GM18870 (cell line): ENCODE measurements around the gene HEY2.
"Not testable (repeated sequence)": the region's sequence is repeated elsewhere in the genome, so short reads cannot be mapped to it uniquely, and the experiment has no call there.

Experiments used
- ATAC-seq: cut with Tn5 transposase; IDR thresholded peaks from one replicate; pipeline ENCODE4 v1.9.1; 2021; ENCODE audit warnings: moderate library complexity; ENCODE audit not compliant: unreplicated experiment

The HEY2 gene

DNA sequence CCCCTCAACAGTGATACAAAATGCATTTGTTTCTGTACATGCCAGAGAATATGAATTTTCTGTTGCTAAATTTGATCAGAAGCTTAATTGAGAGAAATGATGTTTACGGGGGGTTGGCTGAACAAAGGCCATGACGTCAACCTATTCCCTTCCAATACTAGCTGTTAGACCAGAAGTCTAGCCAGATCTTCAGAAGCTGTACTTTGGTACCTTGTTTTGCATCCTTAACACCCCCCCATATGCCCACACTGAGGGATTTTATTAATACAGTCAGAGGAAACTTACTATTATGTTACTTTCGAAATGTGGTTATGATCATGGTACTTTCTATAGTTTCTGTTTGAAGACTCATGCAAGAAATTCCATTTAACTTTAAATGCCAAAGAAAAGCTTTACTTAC lies 44.4 kb downstream of the HEY2 start:
- no peak for ATAC-seq

DNA sequence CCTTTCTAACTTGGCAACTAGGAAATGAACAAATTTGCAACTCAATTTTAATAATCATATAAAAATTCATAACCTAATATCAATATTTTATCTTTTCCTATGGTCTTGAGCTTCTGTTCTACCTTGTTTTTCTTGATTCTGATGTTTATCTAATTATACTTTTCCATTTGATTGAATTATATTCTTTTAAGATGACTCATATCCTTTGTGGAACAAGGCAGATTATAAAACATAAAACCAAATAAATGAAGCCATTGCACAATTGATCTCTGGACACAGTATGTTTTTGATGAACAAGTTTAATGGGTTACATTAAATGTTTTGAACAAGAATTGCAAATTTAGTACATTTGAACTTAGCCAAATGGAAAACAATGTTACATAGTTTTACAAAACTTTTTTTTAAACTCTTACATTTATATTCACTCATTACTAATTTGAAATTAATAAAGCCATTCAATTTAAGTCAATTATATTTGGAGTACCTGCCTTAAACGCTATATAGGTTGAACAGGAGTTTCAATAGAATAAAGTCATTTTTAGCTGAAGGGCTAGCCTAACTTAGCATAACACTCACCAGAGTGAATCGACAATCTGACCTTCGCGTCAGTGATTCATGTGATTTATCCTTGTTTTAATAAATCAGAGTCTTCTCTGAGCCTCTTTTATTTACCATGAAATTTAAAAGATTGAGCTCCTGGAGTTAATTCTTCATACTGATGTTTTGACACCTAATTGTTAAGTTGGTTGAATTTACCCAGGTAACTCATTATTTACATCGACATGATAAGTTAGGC lies 45.1 kb downstream of the HEY2 start:
- ATAC-seq = no peak

DNA sequence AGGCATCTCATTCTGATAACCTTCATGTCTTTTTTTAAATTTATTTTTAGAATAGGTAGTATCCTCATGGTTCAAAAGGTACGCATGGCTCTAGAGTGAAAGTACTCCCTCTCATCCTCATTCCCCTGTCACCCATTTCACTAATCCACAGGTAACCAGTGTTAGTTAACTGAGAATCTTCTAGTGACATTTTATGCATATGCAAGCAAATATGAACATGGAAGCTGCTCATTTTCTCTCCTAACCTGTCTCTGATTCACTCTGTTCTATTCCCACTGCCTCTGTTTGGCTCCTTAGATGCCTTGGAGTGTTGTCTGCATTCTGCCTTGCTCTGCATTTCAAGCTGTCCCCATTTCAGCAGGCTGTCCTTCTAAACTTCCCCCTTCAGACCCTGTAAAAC lies 45.9 kb downstream of the HEY2 start:
- no peak for ATAC-seq

DNA sequence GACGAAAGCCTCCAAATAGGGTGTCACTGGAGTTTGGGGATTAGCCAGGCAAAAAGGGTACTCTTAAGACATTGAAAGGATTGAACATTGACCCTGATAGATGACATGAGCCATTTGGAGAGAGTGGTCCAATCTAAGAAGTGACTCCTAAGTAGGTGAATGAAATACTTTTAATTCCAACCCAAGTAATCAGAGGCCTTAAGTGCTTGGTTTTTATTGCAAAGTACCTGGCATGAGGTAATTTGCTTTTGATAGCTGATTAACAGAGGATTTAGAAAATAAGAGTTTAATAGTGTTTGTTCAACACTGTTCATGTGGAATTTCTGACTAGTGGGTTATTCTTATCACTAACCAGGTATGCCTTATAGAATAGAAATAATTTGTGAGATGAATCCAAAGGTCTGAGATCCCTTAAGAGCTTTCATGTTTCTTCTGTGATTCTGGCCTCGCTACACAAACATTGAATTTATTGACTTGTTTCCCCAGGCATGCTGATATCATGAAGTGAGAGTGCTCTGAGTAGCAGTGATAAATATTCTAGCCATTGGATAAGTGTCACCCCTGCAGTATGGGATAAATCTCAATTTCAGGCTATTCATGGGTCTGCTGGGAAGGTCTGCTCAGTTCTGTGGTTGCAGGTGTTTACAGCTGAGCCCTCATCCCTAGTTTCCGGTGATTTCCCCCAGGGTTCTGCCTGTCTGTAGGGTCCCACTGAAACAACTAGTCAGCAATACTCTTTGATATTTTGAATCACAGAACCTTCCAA lies 47.9 kb downstream of the HEY2 start:
- no peak for ATAC-seq

DNA sequence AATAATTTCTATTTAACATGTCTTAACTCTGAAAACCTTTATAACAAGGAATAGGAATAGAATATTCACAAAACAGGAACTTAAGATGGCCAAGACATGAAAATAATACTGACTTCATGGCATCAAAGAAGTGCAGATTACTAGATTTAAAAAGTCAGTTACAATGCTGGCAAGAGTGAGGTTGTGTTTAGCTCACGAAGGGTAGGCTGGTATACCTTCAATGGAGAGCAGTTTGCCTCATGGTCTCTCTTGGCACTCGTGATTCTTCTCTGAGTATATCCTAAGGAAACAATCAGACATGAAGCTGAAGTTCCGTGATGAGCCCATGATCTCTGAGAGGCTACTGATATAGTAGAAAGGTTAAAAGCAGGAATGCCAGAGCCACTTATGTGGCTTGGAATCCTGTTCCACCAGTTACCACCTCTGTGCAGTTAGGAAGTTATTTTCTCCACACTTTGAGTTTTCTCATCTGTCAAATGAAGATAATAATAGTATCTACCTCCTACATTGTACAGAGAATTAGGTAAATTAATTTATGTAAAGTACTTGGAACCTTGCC lies 48.5 kb downstream of the HEY2 start:
- ATAC-seq = no peak

DNA sequence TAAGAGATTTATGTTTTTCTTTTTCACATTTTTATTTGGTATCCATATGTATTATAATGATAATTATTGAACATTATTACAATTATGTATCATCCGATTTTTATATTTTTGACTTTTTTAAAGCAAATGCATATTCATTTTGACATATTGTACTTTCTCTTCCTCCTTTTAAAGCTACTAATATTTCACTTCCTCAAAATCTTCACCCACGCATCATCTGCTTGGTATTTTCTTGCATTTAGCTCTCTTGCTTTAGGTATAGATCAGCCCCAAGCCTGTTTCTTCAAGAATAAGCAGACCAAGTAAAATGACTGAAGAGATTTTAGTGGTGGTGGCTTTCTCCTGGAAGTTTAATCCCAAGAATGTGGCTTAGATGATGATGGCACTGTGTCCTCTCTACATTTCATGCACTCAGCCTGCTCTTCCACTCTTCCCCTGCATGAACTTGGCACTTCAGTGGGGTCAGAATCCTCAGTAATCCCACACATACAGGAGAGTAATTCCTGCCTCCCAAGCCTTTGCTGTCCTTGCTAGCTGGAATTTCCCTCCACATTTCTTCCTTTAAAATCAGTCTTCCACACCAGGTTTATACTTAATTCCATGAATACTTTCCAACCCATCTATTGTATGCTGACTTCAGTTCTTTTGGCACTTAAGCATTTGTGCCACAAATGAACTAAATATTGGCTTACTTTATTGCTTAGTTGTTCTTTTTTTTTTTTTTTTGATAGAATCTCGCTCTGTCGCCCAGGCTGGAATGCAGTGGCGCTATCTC lies 49.5 kb downstream of the HEY2 start:
- peak; percentile 94 for ATAC-seq

DNA sequence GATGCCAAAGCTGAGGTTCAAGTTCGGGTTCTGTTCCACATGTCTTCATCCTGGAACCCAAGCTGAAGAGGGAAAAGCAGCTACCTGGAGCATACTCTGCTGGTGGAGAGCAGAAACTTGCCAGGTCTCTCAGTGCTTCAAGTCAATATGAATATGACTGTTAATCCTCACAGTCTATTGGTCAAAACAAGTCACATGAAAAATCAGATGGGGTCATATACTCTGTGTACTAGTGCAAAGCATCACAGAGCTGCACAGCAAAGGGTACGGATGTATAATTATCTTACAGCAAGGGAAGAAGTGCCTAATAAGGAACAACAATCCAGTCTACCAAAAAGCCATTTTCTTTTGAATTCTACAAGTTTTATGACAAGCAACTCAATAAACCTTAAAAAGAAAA lies 53.0 kb downstream of the HEY2 start:
- no peak for ATAC-seq

DNA sequence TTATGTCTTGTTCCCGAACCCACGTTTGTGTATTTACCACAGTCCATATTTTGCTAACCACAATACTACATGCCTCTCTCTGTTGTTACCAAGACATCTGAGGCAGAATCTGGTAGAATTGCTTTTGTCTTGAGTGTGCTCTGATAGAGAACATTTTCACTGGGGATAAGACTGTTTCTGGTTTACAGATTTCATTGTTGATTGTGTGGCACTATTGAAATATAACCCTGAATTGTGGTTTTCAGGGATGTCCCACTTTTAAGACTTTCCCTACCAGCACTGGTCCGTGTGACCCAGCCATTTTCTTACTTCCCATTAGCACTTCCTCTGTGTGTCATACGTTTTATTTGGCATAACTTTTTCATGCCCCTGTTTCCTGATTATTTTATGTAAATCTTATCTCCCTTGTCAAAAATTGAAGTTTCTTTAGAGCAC lies 53.5 kb downstream of the HEY2 start:
- ATAC-seq = no peak

DNA sequence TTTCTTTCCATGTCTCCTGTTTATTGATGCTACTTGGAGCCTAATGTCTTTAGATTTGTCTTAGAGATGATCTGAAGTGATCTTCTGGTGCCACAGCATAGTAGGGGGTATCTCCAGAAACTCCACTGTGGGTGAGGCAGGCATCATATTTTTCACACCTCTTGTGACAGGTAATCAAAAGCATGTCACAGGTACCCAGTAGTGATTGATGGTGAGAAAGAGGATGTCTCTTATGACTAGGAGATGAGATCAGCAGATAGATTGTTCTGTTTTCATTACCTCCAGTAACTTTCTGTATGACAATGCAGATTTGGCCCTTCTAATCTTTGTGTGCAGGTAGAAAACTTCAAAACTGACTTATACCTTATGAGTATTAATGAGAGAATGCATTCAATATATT lies 54.8 kb downstream of the HEY2 start:
- ATAC-seq = peak; percentile 66

DNA sequence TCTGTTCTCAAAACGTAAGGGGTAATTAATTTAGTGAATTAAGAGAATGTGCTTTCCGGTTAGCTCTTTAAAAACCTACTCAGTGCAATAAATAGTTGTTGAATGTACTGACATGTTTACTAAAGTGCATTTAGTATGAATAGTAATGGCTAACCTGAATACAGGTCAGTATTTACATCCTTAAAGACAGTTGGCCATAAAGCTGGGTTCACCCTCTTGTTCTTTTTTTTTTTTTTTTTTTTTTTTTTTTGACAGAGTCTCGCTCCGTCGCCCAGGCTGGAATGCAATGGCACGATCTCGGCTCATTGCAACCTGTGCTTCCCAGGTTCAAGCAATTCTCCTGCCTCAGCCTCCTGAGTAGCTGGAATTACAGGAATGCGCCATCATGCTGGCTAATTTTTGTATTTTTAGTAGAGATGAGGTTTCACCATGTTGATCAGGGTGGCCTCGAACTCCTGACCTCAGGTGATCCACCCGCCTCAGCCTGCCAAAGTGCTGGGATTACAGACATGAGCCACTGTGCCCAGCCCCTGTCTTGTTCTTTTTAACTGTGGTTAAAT lies 55.5 kb downstream of the HEY2 start:
- not testable (repeated sequence) for ATAC-seq

DNA sequence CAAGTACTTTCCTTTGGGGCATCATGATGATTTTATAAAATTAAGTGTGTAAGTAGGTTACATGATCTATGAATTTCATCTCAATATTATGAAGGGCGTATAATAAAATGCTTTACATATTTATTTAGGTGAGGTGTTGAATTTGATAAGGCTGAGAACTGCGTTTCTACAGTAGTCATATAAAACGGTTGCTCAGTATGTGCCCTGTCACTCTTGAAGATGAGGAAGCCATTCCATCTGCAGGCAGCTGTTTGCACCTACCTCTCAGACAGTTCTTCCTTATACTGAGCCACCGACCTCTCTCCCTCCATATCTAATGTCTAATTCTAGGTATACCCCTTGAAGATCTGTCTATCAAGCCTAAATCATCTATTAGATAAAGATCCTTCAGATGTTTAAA lies 57.4 kb downstream of the HEY2 start:
- no peak for ATAC-seq

DNA sequence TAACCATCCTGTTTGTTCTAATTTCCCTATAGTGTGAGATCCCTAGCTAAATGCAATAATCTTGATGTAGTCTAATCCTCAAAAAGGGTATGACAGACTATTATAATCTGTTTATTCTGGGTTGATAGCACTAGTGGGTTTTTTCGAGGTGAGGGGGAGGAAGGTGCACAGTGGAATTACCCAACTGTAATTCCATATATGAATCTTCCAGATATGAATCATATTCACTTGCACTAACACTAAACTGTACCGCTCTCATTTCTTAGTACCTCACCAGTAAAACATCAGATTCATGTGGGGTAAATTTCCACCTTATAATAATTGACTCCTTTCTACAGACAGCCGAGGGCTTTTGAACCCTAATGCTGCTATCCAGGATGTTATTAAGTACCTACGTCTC lies 57.9 kb downstream of the HEY2 start:
- ATAC-seq = peak; percentile 37

DNA sequence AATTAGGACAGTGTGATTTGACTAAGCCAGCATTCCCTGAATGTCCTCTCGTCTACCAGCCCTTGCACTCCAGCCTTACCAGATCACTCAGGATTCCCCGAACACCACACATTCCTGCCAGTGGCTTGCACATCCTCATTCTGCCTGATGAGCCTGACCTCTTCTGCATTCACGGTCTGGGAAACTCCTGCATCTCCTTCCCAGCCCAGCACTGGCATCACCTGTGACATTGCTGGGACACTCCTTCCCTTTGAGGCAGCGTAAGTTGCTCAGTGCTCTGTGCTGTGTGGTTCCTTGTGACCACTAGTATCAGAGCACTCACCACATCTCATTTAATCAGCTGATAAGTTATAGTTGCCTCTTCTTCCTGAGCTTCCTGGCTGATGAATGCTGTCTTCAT lies 58.6 kb downstream of the HEY2 start:
- ATAC-seq = no peak

DNA sequence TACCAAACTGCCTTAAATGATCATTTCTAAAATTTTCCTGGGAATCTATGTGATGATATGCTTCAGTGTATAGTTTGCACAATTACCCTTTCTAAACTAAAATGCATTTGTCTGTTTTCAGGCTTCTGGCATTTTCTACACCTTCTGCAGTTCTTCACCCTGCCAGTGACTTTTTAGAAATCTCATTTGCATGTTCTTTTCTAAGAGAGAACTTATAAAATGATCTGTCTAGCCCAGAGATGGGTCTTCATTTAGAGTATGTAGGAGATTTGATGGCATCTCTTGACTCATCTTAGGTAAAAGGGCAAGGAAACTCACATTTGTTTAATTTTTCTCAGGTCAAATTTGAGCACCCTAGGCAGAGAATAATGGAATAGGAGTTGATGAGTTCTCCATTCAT lies 59.2 kb downstream of the HEY2 start:
- no peak for ATAC-seq

DNA sequence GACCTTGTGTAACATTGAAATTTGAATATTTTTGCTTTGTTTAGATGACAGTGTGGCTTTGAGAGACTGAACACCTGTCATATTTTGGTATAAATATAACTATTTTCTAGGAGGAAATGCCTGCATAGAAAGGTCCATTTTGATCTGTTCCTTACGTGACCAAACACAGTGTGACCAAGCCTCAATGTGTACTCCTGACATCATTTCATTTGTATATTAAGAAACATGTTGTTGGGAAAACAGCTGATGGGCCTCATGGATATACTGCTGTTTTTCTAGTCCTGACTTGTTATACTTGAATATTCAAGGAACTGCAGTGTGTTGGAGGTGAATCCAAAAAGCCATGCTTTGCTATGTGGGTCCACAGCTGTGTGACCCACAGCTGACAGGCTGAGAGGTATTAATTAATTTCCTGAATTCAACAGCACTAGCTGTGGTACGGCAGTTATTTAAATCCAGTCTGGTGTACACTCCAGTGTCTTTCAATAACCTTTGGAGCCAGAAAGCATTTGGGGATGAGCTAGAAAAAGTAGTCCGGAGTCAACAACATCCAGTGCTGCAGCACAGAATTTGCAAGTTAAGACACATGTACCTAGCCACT lies 60.2 kb downstream of the HEY2 start:
- ATAC-seq = no peak

DNA sequence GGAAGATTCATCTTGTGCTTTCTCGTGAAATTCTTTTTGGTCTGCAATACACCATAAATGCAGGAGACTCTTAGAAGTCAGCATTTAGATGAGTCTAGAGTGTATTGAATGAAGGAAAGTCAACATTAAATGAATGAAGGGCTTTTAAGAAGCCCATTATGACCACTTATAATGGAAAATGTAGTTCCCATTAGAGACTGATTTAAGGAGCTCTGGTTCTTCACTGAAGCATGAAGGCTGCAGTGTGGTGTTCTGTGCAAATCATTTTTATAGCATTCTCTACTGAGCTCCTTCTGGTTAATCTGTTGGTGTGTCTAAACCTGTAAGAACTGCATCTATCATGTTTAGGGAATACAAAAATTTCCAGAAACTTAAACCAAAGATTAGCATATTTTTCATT lies 61.0 kb downstream of the HEY2 start:
- ATAC-seq = no peak
